ENCODE results near the gene ZNF414.
"Not testable (repeated sequence)": the region's sequence is repeated elsewhere in the genome, so short reads cannot be mapped to it uniquely, and the experiment has no call there.

ZNF414 gene, protein sequence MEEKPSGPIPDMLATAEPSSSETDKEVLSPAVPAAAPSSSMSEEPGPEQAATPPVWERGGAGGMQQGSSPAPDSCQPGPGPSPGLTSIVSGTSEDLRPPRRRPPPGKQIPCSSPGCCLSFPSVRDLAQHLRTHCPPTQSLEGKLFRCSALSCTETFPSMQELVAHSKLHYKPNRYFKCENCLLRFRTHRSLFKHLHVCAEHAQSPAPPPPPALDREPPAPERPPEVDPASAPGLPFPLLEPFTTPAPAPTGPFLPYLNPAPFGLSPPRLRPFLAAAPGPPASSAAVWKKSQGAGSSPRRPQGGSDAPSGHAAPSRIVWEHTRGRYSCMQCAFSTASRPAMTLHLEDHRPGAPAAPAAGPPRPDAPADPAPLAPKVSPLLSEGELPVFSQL

DNA sequence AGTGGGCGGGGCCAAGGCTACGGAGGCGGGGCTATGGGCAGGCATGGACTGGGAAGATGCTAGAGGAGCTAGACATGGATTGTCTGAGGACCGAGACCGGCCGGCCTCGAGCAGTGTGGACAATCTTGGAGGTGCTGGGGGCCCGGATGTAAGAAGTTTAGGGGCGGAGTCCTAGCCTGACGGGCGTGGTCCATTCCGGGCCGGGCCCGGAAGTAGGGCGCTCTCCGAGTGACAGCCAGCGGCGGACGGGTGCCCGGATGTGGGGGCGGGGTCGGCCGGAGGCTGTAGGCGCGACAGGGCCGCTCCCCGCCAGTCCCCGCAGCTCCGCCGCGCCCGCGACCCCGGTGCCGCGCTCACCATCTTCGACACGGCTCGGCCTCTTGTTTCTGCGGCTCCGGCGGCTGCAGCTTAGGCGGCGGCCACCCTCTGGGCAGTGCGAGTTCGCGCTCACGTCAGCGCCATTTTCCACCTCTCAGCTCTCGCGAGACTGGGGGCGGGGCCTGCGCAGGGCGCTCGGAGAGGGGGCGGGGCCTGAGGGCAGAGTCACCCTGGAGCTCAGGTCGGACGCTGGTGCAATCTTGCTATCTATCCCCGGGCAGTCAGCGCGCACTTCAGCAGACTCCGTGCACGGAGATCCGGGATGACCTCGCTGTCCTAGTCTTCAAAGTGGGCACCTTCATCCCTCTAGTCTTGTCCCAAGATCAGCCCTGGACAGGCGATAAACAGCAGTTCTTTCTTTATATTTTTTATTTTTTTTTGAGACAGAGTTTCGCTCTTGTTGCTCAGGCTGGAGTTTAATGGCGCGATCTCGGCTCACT is at the start of gene ZNF414:
Gene ZNF414 (minus strand): TSS at position 481 of the 818 bp plus-strand sequence. CDS start 121 bp downstream, at position 360.
- DNase-seq: peak; percentile 95

DNA sequence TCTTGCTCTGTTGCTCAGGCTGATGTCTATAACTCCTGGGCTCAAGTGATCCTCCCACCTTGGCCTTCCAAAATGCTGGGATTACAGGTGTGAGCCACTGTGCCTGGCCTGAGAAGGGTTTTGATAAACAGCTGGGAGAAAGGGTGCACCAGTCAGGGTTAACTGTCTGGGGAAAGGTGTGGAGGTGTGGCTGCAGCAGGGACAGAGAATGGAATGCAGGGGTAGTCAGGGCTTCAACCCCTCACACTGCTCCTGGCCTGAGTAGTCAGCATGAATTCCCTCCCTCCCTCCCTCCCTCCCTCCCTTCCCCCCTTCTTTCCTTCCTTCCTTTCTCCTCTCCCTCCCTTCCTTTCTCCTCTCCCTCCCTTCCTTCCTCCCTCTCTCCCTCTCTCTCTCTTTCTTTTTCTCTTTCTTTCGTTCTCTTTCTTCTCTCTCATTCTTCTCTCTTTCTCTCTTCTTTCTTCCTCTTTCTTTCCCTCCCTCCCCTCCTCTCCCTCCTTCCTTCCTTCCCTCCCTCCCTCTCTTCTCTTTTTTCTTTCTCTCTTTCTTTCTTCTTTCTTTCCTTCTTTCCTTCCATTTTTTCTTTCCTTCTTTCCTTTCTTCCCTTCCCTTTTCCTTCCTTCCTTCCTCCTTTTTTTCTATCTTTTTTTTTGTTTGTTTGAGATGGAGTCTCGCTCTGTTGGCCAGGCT is 47.3 kb upstream of the ZNF414 start:
- no peak for DNase-seq

DNA sequence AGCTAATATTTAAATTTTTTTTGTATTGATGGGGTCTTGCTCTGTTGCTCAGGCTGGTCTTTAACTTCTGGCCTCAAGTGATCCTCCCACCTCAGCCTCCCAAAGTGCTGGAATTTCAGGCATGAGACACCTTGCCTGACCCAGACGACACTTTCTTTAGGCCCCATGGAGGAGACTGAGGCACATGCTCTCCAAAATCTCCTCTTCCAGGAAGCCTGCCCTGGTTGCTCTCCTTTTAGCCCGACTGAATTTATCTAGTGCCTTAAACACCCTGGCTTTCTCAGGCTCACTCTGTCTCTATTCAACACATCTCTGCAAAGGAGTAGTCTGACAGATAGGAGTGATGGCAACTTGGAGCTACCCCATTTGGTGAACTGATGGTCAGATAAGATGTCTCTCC is 44.4 kb upstream of the ZNF414 start:
- no peak for DNase-seq

DNA sequence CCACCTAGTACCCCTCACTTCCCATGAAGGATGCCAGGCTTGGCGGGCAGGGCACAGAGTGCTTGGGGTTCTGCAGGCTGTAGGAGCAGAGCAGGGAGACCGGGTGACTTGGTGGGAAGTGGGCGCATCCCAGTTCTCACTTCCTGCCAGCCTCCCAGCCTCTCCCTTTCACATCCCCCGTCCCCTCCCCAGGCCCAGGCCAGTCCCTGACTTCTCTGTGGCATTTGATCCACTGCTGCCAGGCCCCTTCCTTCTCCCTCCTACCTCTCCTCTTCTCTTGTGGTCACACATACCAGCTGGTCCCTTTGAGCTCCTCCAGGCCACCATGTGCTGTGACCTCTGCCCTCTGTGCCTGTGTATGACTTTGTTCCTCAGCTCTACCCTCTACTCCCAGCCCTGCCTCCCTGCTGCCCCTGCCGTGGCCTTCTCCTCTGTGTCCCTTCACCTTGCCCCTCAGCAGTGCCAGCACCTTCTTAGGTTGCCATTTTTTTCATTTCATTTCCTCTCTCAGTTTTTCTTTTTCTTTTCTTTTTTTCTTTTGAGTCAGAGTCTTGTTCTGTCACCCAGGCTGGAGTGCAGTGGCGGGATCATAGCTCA is 43.8 kb upstream of the ZNF414 start:
- no peak for DNase-seq

DNA sequence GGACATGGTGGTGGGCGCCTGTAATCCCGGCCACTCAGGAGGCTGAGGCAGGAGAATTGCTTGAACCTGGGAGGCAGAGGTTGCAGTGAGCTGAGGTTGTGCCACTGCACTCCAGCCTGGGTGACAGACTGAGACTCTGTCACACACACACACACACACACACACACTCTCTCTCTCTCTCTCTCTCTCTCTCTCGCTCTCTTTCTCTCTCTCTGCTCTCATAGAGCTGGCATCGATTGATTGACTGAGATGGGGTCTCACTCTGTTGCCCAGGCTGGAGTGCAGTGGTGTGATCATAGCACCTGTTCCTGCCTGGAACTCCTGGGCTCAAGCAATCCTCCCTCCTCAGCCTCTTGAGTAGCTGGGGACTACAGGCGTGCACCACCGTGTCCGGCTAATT is 39.8 kb upstream of the ZNF414 start:
- not testable (repeated sequence) for DNase-seq

DNA sequence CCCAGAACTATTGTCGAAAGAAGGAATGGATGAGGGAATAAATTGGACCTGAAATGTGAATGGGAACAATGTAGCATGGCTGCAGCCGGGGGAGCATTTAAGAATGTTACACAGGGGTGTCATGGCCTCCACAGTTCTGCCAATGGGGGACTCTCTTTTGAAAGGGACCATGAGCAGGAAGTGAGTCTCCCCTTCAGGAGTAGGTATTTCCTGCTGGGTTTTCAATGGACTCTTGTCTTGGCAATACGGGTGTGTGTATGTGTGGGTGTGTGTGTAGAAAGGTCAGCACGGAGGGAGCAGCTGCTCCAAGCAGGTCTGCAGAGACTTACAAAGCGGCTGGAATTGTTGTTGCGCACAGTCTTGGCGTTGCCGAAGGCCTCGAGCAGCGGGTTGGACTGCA is 38.8 kb upstream of the ZNF414 start:
- no peak for DNase-seq

DNA sequence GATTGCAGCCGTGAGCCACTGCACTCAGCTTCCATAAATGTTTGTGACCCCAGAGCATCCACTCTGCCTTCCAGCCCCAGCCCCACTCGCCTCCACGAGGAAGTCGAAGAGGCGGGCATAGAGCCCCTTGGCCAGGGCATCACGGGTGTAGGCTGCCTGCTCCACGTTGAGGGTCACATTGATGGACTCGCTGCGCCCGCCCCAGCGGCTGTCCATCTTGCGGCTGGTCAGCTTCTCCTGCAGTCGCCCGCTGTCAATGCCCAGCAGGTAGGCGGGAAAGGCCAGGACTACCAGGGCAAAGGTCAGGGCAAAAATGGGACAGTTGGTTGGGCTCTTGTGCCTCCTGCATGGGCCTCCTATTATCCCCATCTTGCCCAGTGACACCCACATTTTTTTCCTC is 36.1 kb upstream of the ZNF414 start:
- DNase-seq: no peak

DNA sequence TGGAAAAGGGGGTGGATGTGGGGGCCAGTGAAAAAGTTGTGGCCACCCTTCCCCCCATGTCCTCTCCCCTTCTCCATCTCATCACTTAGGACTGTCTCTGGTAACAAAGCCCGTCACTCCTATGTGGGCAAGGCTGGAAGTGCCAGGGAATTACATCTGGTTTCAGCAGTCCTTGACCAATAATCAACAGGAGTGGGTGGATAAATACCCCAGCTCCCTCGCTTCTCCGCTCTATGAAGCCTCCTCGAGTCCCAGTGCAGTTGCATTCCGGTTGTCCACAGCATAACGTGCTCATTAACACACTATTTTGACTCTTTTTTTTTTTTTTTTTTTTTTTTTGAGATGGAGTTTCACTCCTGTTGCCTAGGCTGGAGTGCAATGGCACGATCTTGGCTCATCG is 31.8 kb upstream of the ZNF414 start:
- no peak for DNase-seq

DNA sequence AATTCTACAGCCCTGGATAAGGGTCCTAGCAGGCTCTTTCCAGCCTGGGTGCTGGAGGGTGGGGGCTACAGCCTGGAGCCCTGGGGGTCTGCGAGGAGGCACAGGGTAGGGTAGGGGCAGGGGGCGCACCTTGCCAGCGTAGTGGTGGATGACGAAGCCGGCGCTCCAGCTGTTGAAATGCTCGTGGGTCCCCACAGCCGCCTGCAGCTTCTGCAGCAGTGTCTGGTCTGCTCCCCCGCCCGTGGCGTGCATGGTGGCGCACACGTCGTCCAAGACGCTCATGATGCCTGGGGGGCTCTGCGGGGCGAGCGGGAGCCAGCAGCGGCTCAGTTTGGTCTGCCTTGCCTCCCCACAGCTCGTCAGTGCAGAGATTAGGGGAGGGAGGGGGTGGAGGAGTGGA is 30.2 kb upstream of the ZNF414 start:
- no peak for DNase-seq

DNA sequence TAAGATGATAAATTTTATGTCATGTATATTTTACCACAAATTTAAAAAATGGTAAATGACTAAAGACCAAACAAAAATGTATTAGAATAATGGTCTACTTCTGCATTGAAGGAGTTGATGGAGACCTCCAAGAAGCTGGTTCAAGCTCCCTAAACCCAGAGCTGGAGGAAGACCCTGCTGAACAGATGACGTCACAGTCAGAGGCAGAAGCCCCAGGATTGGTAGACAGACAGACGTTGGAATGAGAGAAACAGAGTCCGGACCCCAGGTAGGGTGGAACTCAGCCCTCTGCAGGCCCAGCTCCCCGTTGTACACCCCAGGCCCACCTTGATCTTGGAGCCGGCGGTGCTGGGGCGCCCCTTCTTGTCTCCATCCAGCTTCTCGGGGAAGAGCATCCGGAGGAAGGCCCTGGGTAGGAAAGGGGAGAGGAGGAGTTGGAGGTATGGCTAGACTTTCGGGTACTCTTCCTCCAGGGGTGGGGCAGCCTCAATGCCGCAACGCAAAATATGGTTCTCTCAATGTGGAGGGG is 25.7 kb upstream of the ZNF414 start:
- no peak for DNase-seq

DNA sequence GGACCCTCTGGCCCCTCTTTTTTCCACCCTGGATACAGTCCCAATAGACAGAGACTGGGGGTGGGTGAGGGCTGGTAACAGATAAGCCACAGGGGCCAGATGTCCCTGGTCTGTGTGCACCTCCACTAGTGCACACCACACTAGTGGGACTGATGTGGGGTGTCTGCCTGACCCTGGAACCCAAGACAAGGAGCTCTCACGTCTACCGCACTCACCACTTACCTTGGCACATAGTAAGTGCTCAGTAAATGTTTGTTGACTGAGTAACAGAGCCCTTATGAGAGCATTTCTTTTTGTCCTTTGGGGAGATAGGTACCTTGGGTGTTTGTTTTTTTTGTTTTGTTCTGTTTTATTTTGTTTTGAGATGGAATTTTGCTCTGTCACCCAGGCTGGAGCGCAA is 23.1 kb upstream of the ZNF414 start:
- DNase-seq: no peak

DNA sequence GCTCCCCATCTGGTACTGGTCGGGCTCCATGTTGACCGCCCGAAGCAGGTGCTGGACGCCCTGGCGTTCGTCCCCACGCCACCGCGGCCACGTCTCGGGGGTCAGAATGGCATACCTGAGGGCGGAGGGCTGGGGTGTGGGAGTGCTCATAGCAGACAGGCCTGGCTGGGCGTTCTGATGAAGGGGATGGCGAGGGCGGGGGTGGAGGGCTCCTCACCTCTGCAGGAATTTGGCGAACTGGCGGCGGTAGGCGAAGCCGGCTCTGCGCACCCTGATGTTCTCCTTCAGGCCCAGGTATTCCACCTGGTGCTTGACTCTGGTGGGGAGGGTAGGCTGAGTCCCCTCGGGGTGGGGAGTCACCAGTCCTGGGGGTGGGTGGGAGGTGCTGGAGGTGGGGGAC is 22.3 kb upstream of the ZNF414 start:
- no peak for DNase-seq

DNA sequence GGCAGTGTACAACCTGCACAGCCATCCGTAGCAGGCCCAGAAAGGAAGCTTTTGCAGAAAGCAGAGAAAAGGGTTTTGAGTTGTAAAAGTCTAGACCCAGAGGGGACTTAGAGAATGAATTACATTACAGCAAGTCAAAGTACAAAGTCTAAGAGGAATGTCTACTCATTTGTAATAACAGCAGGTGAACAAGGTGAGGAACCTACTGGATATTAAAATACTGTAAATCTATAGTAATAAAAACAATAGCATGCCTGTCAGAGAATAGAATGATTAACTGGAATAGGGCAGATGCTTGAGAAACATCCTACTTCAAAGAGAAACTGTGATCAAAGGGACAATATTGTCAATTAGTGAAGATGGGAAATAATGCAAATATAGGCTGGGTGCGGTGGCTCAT is 18.3 kb upstream of the ZNF414 start:
- DNase-seq: no peak

DNA sequence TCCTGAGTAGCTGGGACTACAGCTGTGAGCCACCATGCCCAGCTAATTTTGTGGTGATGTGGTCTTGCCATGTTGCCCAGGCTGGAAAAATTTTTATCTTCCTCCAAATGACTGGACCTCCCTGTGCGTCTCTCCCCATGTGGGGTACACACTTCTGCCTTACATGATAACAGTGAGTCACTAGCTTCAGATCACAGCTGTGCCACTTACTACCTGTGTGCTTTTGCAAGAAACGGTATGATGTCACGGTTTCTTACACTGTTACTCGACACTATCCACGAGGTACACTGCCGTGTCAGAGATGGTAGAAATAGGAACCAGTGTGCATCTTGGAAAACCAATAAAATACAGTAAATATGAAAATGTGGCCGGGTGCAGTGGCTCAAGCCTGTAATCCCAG is 17.5 kb upstream of the ZNF414 start:
- no peak for DNase-seq

DNA sequence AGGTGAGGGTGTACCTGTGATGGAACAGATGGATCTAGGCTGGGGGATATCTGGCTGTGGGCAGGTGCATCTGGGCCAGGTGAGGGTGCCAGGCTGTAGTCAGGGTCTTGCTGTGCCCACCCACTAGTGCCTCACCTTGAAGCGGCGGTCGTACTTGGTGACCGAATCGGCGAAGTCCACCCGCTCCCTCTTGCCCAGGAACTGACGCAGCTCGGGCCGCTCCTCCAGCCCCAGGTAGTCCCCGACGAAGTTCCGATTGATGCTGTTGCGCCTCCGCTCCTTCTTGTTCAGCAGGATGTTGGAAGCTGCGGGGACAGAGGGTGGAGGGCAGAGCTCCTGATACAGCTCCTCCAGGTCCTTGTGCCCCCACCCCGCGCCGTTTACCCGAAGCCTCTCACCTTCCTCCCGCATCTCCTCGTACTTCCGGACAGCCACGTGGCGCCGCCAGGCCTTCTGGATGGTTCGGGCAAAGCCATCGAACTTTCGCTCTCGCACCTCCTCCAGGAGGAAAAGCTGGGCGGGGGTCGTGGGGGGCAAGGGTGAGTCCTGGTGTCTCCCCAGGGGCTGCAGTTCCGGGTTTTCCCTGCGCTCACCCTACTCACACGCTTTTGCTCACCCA is 16.2 kb upstream of the ZNF414 start:
- no peak for DNase-seq

DNA sequence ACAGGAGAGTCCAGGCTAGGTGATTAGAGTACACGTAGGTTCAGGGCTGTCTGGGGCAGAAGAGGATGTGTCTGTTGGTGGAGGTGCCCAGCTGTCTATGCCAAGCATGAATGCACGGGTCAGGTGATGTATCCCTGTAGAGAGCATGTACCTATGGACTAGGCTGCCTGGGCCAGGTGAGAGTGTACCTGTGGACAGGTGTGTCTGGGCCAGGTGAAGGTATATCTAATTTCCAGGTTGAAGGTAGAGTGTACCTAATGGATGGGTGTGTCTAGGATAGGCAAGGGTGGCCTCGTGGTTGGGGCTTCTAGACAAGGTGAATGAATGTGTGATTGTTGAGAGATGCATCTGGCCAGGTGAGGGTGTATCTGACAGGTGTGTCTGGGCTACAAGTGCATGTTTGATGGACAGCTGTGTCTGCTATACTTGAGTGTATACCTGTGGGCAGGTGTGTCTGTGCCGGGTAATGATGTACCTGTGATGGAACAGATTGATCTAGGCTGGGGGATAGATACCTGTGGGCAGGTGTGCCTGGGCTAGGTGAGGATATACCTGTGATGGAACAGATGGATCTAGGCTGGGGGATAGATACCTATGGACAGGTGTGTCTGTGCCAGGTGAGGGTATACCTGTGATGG is 15.5 kb upstream of the ZNF414 start:
- no peak for DNase-seq

DNA sequence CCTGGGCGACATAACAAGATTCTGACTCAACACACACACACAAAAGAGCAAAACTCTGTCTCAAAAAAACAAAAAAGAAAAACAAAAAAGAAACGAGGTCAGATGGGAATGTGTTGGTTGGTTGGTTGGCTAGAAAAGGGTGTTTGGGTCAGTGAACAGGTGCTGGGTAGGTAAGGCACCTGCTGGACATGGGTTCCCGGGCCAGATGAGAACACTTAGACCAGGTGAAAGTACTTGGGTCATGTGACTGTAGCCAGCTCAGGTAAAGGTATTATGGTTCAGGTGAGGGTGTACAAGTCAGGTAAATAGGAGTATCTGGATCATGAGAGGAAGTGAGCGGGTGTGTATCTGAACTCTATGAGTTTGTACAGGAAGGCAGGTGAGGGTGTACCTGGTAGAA is 14.5 kb upstream of the ZNF414 start:
- DNase-seq: no peak

DNA sequence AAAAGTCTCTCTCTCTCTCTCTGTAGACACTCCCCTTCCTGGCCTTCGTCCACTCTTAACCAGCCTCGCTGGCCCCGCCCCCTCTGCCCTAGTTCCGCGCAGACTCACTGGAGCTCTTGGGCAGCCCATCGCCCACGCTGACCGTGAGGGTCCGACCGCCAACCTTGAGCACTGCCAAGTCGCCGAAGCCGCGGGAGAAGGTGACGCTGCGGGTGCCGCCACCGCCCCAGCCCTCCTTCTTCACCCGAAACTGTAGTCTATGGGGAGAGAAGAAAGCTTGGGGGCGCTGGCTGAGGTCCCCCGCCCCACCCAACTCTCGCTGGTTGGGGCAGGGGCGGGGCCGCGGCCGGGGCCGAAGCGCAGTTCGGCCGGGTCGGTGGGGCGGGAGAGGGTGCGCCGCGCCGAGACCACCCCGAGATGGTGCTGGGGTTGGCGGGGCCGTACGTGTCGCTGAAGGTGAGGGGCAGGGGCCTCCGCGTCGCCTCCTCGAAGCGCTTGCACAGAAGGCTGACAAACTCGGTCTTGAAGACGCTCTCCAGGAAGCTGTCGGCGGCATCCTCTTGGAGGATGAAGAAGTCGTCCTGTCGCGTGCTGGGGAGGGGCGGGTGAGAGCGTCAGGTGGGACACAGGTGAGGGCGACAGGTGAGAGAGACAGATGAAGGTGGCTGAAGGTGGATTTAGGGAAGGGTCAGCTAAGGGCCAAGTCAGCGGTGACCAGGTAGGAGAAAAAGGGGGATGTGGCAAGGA is 12.6 kb upstream of the ZNF414 start:
- DNase-seq: no peak

DNA sequence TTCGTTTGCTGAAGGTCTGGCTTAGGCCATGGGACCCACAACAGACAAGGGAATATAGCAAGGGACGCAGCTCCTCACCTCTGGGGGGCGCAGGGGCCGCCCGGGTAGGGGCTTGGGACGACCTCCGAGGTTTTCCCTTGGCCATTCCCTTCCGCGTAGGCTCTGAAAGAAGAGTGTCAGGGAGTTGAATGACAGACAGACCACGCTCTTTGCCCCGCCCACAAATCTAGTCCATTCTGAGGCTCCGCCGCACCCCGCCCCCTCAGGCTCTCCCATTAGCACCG is 11.4 kb upstream of the ZNF414 start:
- DNase-seq: no peak

DNA sequence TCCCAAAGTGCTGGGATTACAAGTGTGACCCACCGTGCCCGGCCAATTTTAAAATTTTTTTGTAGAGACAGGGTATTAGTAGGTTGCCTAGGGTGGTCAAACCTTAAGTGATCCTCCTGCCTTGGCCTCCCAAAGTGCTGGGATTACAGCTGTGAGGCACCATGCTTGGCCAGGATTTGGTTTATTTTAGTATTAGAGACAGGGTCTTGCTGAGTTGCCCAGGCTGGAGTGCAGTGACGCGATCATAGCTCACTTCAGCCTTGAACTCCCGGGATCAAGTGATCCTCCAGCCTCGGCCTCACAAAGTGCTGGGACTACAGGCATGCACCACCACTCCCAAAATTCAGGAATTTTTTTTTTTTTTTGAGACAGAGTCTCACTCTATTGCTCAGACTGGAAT is 5.4 kb upstream of the ZNF414 start:
- no peak for DNase-seq

DNA sequence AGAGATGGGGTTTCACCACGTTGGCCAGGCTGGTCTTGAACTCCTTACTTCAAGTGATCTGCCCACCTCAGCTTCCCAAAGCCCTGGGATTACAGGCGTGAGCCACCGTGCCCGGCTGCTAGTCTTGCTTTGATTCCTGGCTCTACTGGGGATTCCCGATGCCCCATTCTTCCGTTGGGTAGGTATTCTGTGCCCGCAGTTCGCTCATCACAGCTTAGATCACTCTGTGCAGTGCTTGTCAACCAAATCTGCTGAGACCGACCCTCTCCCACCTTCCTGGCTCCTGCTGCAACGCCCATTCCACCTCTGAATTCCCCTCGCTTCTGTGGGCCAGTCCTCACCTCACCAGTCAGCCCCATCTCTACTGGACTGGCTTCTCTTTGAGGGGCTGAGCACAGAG is 4.6 kb upstream of the ZNF414 start:
- no peak for DNase-seq
